CD14-positive monocyte (primary cell): Measurements from ENCODE around the gene SLC22A13. TPM values are rescaled to one million over a fixed set of nuclear protein-coding genes. Genes with fewer than 3 reads are reported as not detected.
"Not testable (repeated sequence)": the region's sequence is repeated elsewhere in the genome, so short reads cannot be mapped to it uniquely, and the experiment has no call there.

Source experiments
- DNase-seq, 3 donors: peaks; one replicate each; pipeline ENCODE4 v3.0.0-alpha.2; 2011 to 2022
- H2AFZ ChIP-seq: 2 replicates; pipeline ENCODE4 v1.6.0; 2012; ENCODE audit warnings: mild to moderate bottlenecking, low read depth, low read length, inconsistent platforms; ENCODE audit not compliant: insufficient read depth, poor library complexity, severe bottlenecking
- H3K27ac ChIP-seq, 2 donors: 1 replicate in 1 of 2; 2 replicates in 1 of 2; pipeline ENCODE4 v1.5.1; 2012 to 2013; ENCODE audit warnings: low read length in 2 of 2, control low read depth in 1 of 2, inconsistent platforms in 1 of 2, low read depth in 1 of 2, mild to moderate bottlenecking in 1 of 2
- H3K27me3 ChIP-seq, 2 donors: one replicate each; pipeline versions ENCODE4 v1.6.0 to v1.6.1; 2011 to 2013; ENCODE audit warnings: low read length in 2 of 2; ENCODE audit not compliant: control insufficient read depth in 2 of 2, insufficient read depth in 2 of 2
- H3K36me3 ChIP-seq, 2 donors: replicated peaks in 1 of 2; 1 replicate in 1 of 2; 2 replicates in 1 of 2; pipeline versions ENCODE4 v1.5.1 to v1.6.1; 2012 to 2013; ENCODE audit warnings: low read length in 2 of 2, control low read depth in 1 of 2, inconsistent platforms in 1 of 2, mild to moderate bottlenecking in 1 of 2; ENCODE audit not compliant: insufficient read depth in 2 of 2, control insufficient read depth in 1 of 2
- H3K4me1 ChIP-seq, 2 donors: 1 replicate in 1 of 2; 2 replicates in 1 of 2; pipeline versions ENCODE4 v1.5.1 to v1.6.1; 2012 to 2013; ENCODE audit warnings: low read length in 2 of 2, control low read depth in 1 of 2, inconsistent platforms in 1 of 2, mild to moderate bottlenecking in 1 of 2, moderate library complexity in 1 of 2; ENCODE audit not compliant: insufficient read depth in 2 of 2, control insufficient read depth in 1 of 2
- H3K4me2 ChIP-seq: replicated peaks from 2 replicates; pipeline ENCODE3; 2012; ENCODE audit warnings: low read length, moderate library complexity, mild to moderate bottlenecking; ENCODE audit not compliant: poor library complexity, severe bottlenecking; ENCODE audit errors: extremely low read depth
- H3K4me3 ChIP-seq, 3 experiments: fragments of 200-600 bp in 1 of 3; sonication (generic) in 1 of 3; replicated peaks in 1 of 3; 1 replicate in 2 of 3; 2 replicates in 1 of 3; pipeline ENCODE4 v1.5.1; 2011 to 2013; ENCODE audit warnings: low read length in 3 of 3, mild to moderate bottlenecking in 3 of 3, control low read depth in 2 of 3, low read depth in 2 of 3, inconsistent platforms in 1 of 3, moderate library complexity in 1 of 3
- H3K79me2 ChIP-seq: 2 replicates; pipeline ENCODE4 v1.6.0; 2012; ENCODE audit warnings: mild to moderate bottlenecking, control low read depth, inconsistent platforms, low read length, moderate library complexity; ENCODE audit not compliant: insufficient read depth
- H3K9ac ChIP-seq: 2 replicates; pipeline ENCODE4 v1.6.0; 2017; ENCODE audit warnings: low read length, mild to moderate bottlenecking; ENCODE audit not compliant: insufficient read depth, poor library complexity, severe bottlenecking
- H3K9me3 ChIP-seq, 2 donors: replicated peaks in 1 of 2; 1 replicate in 1 of 2; 2 replicates in 1 of 2; pipeline versions ENCODE4 v1.5.1 to v1.6.1; 2012 to 2013; ENCODE audit warnings: low read length in 2 of 2, control low read depth in 1 of 2; ENCODE audit not compliant: control insufficient read depth in 1 of 2, insufficient read depth in 1 of 2
- H4K20me1 ChIP-seq: 2 replicates; pipeline ENCODE4 v1.6.0; 2012; ENCODE audit warnings: mild to moderate bottlenecking, low read length, control low read depth, moderate library complexity; ENCODE audit not compliant: insufficient read depth
- H3K27ac Mint-ChIP-seq, 7 donors: one replicate each; pipeline ENCODE4 v1.8.0; 2020; ENCODE audit warnings: mild to moderate bottlenecking in 7 of 7, mixed read lengths in 7 of 7, moderate library complexity in 6 of 7, inconsistent platforms in 2 of 7
- H3K27me3 Mint-ChIP-seq, 3 donors: one replicate each; pipeline ENCODE4 v1.8.0; 2021 to 2022; ENCODE audit warnings: low read depth in 3 of 3, mild to moderate bottlenecking in 3 of 3, mixed read lengths in 3 of 3, moderate library complexity in 3 of 3, inconsistent platforms in 1 of 3
- H3K36me3 Mint-ChIP-seq, 2 donors: one replicate each; pipeline ENCODE4 v1.8.0; 2020; ENCODE audit warnings: mixed read lengths in 2 of 2, inconsistent platforms in 1 of 2, mild to moderate bottlenecking in 1 of 2
- H3K4me1 Mint-ChIP-seq: one replicate; pipeline ENCODE4 v1.8.0; 2020; ENCODE audit warnings: mild to moderate bottlenecking, mixed read lengths
- H3K4me3 Mint-ChIP-seq, 2 donors: one replicate each; pipeline ENCODE4 v1.8.0; 2020; ENCODE audit warnings: mild to moderate bottlenecking in 2 of 2, mixed read lengths in 2 of 2, moderate library complexity in 1 of 2
- H3K9me3 Mint-ChIP-seq, 7 donors: one replicate each; pipeline ENCODE4 v1.8.0; 2020 to 2022; ENCODE audit warnings: mixed read lengths in 7 of 7, mild to moderate bottlenecking in 6 of 7, moderate library complexity in 6 of 7, inconsistent platforms in 2 of 7
- WGBS: methylation state at CpG from one replicate; pipeline ENCODE4 v1.1.5; 2013; ENCODE audit warnings: missing lambda C conversion rate; ENCODE audit not compliant: insufficient coverage; 5-methylcytosine and 5-hydroxymethylcytosine counted together
- intact Hi-C, 2 donors: fragments of 100-400 bp; cut with micrococcal nuclease; formaldehyde crosslinking; loops; one replicate each; pipeline versions ENCODE4 v1.15.0 to v1.15.1; 2023
- polyA plus RNA-seq, 3 donors: library from polyadenylated mRNA; depleted of rRNA in 1 of 3; unstranded in 2 of 3; stranded (reverse) in 1 of 3; fragments of 300-500 nt in 2 of 3; fragments of >200 nt in 1 of 3; fragmentation: Illumina TruSeq in 2 of 3; gene quantifications; 1 replicate in 2 of 3; 2 replicates in 1 of 3; pipeline ENCODE4 v1.2.3, GENCODE V29; 2012 to 2021
- TF ChIP-seq, protein P1 (sequence below): fragments of 200-600 bp; IDR thresholded peaks from one replicate; pipeline ENCODE4 v1.8.0; 2022; ENCODE audit warnings: antibody characterized with exemption, mild to moderate bottlenecking

Gene SLC22A13
- polyA plus RNA-seq, 3 donors = 0.19 TPM; not detected in 2

DNA sequence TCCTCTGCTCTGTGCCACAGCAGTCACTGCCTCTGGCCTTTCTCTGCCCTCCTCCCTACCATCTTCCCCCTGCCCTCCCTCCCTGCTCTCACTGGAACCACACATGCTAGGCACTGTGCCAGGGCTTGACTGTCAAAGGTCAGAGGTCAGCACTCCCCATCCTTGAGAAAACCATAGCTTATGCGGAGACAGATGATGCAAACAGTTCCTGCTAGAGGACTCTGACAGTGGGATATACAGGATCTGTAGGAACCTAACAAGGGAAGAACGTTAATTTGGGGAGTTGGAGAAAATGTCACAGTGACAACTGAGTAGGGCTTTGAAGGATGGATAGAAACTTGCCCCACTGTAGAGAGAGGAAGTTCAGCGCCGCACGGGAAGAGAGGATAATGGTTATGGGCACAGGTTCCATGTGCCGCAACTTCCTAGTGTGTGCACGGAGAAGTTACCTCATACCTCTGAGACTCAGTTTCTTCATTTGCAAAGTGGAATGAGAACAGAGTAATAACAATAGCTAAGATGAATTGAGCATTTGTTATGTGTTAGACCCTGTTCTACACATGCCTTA, 51.7 kb downstream of the SLC22A13 start:
- intact Hi-C loops = no loop called here
- Mint-ChIP-seq H3K36me3 (no peaks in the 10 kb centered on the region), H3K4me3 (no peak overlapping the region), H3K27me3 (peaks cover 2 to 3% (median 3%) of the 10 kb centered on the region in 3 donors), H3K4me1 (peaks cover 32% of the 10 kb centered on the region), H3K9me3 (peaks cover 0 to 10% (median 2%) of the 10 kb centered on the region in 7 donors), H3K27ac (peak overlapping the region in 1 of 7 donors; percentile 51)
- Histone ChIP-seq H3K79me2 (no peaks in the 10 kb centered on the region), H3K27me3 (no peaks in the 10 kb centered on the region), H3K4me2 (no peak overlapping the region), H4K20me1 (no peaks in the 10 kb centered on the region), H3K4me3 (no peak overlapping the region), H3K9ac (no peak overlapping the region), H3K4me1 (peaks cover 20 to 35% of the 10 kb centered on the region in 2 donors), H3K9me3 (no peaks in the 10 kb centered on the region), H3K27ac (no peak overlapping the region), H3K36me3 (no peaks in the 10 kb centered on the region), H2AFZ (no peak overlapping the region)
- DNase-seq = peak in 2 of 3 donors; percentile 14 to 43
- TF ChIP-seq, protein P1, sequence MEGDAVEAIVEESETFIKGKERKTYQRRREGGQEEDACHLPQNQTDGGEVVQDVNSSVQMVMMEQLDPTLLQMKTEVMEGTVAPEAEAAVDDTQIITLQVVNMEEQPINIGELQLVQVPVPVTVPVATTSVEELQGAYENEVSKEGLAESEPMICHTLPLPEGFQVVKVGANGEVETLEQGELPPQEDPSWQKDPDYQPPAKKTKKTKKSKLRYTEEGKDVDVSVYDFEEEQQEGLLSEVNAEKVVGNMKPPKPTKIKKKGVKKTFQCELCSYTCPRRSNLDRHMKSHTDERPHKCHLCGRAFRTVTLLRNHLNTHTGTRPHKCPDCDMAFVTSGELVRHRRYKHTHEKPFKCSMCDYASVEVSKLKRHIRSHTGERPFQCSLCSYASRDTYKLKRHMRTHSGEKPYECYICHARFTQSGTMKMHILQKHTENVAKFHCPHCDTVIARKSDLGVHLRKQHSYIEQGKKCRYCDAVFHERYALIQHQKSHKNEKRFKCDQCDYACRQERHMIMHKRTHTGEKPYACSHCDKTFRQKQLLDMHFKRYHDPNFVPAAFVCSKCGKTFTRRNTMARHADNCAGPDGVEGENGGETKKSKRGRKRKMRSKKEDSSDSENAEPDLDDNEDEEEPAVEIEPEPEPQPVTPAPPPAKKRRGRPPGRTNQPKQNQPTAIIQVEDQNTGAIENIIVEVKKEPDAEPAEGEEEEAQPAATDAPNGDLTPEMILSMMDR = no peak
- WGBS = 11% methylated on average over 4 of the region's 7 CpGs

DNA sequence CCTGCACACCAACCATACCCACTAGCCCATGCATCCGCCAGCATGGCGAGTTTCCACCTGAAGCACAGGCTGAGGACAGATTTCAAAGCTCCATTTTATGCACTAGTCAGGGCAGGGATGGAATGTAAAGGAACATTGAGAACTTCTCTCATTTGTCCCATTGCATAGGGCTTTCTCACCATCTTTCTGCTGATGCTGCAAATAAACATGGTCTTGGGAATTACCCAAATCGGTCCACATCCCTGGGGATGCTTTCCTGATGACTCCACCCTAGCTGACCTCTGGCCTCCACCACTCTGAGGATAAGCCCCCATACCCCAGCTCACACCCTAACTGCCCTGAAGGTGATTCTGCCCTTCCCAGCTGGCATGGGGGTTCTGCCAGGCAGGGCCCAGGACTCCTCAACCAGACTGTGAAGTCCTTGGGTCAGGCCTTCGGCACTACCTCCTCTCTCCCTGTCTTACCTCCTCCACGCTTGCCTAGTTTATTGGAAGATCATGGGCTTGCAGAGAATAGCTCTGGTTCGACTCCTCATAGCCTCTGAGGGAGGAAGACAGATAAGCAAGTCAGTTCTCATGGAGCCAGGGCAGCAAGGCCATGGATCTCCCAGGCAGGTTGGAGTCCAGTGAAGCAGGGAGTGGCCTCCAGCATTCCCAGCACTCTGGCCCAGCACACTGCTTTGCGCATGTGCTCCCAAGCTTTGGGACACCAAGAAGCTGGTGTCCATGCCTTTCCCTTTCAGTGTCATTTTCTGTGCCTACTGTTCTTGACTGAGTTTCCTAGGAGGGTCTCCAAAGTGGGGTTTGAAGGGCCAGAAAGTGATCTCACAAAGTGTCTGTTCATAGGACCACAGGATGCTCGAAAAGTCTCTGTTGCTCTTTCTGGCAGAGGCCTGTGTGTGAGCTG, 53.4 kb downstream of the SLC22A13 start:
- H3K36me3 ChIP-seq = no peaks in the 10 kb centered on the region
- Mint-ChIP-seq H3K9me3 (peaks cover 0 to 17% (median 2%) of the 10 kb centered on the region in 7 donors), H3K27me3 (peaks cover 5 to 10% (median 6%) of the 10 kb centered on the region in 3 donors), H3K4me3 (no peak overlapping the region), H3K27ac (no peak overlapping the region), H3K36me3 (no peaks in the 10 kb centered on the region), H3K4me1 (peaks cover 16% of the 10 kb centered on the region)
- no peaks in the 10 kb centered on the region for H3K79me2 ChIP-seq
- no peak overlapping the region for H3K4me2 ChIP-seq
- WGBS = 100% methylated on average over 4 of the region's 8 CpGs
- no peak overlapping the region for H3K27ac ChIP-seq
- H3K27me3 ChIP-seq = no peaks in the 10 kb centered on the region
- no peaks in the 10 kb centered on the region for H4K20me1 ChIP-seq
- no peak overlapping the region for H3K4me3 ChIP-seq
- H2AFZ ChIP-seq = no peak overlapping the region
- TF ChIP-seq, protein P1 = no peak
- H3K9me3 ChIP-seq = no peaks in the 10 kb centered on the region
- intact Hi-C loops = no loop called here
- no peak for DNase-seq
- peaks cover 14 to 18% of the 10 kb centered on the region in 2 donors for H3K4me1 ChIP-seq
- H3K9ac ChIP-seq = no peak overlapping the region

DNA sequence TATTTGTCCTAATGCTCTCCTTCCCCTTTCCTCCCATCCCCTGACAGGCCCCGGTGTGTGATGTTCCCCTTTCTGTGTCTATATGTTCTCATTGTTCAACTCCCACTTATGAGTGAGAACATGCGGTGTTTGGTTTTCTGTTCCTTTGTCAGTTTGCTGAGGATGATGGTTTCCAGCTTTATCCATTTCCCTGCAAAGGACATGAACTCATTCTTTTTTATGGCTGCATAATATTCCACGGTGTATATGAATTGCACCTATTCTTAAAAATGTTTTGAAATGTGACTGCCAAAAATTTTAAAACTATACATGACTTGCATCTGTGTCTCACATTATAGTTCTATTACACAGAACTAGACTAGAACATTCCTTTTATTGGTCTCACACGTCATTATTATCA, 55.0 kb downstream of the SLC22A13 start:
- H3K27ac ChIP-seq, H3K27me3 ChIP-seq, H4K20me1 ChIP-seq, H3K9me3 ChIP-seq, H3K27me3 Mint-ChIP-seq, DNase-seq, H3K36me3 ChIP-seq, H3K4me3 ChIP-seq, H3K4me3 Mint-ChIP-seq, intact Hi-C loops, H3K4me2 ChIP-seq, H3K9ac ChIP-seq, H2AFZ ChIP-seq, H3K27ac Mint-ChIP-seq, H3K79me2 ChIP-seq, H3K36me3 Mint-ChIP-seq: not testable (repeated sequence)
- peaks cover 12% of the 10 kb centered on the region for H3K4me1 Mint-ChIP-seq
- peaks cover 10 to 11% of the 10 kb centered on the region in 2 donors for H3K4me1 ChIP-seq
- peaks cover 0 to 17% (median 2%) of the 10 kb centered on the region in 7 donors for H3K9me3 Mint-ChIP-seq
- no CpG with 5 or more reads among the region's 4 CpGs for WGBS
